ENCODE results near the gene A2ML1. TPM values are rescaled to one million over a fixed set of nuclear protein-coding genes. Genes with fewer than 3 reads are reported as not detected.
"Not testable (repeated sequence)": the region's sequence is repeated elsewhere in the genome, so short reads cannot be mapped to it uniquely, and the experiment has no call there.

The A2ML1 gene
- total RNA-seq, 2 donors from 2014 or later = not detected

GRCh38 chr12:8876887-8877286 is 54.5 kb downstream of the A2ML1 start:
- H3K27ac Mint-ChIP-seq = no peak overlapping the region
- DNase-seq (ENCODE audit: low spot score in 2 of 2) (no peak), ATAC-seq (no peak)
- H3K9me3 Mint-ChIP-seq = no peaks in the 10 kb centered on the region
- no peaks in the 10 kb centered on the region for H3K36me3 Mint-ChIP-seq

GRCh38 chr12:8886502-8887284 is 64.3 kb downstream of the A2ML1 start:
- Mint-ChIP-seq H3K36me3 (no peaks in the 10 kb centered on the region), H3K27ac (no peak overlapping the region), H3K9me3 (no peaks in the 10 kb centered on the region)
- ATAC-seq (no peak), DNase-seq (ENCODE audit: low spot score in 2 of 2) (no peak)

GRCh38 chr12:8887285-8887715 is 64.9 kb downstream of the A2ML1 start:
- Mint-ChIP-seq H3K9me3 (no peaks in the 10 kb centered on the region), H3K27ac (no peak overlapping the region), H3K36me3 (no peaks in the 10 kb centered on the region)
- ATAC-seq (no peak), DNase-seq (ENCODE audit: low spot score in 2 of 2) (no peak)

GRCh38 chr12:8890313-8891085 is 68.1 kb downstream of the A2ML1 start:
- no peaks in the 10 kb centered on the region for H3K9me3 Mint-ChIP-seq
- no peaks in the 10 kb centered on the region for H3K36me3 Mint-ChIP-seq
- ATAC-seq (peak; percentile 61 to 62), DNase-seq (ENCODE audit: low spot score in 2 of 2) (peak in 1 of 2 donors; percentile 62)
- H3K27ac Mint-ChIP-seq = peak overlapping the region in 1 of 2 donors; percentile 81

GRCh38 chr12:8891976-8892375 is 69.6 kb downstream of the A2ML1 start:
- DNase-seq (ENCODE audit: low spot score in 2 of 2) (no peak), ATAC-seq (no peak)

GRCh38 chr12:8894378-8894777 is 72.0 kb downstream of the A2ML1 start:
- H3K36me3 Mint-ChIP-seq = no peaks in the 10 kb centered on the region
- no peak overlapping the region for H3K27ac Mint-ChIP-seq
- ATAC-seq = no peak
- DNase-seq (ENCODE audit: low spot score in 2 of 2) = no peak
- no peaks in the 10 kb centered on the region for H3K9me3 Mint-ChIP-seq

More at GRCh38 chr12:8891976-8892375, 69.6 kb downstream of the A2ML1 start:
- Mint-ChIP-seq H3K27ac (no peak overlapping the region), H3K9me3 (no peaks in the 10 kb centered on the region), H3K36me3 (no peaks in the 10 kb centered on the region)

- Mint-ChIP-seq H3K9me3 (no peaks in the 10 kb centered on the region), H3K36me3 (no peaks in the 10 kb centered on the region), H3K27ac (no peak overlapping the region)
- ATAC-seq (no peak), DNase-seq (ENCODE audit: low spot score in 2 of 2) (no peak)
These were observed 72.6 kb downstream of the A2ML1 start for GRCh38 chr12:8894986-8895385.

GRCh38 chr12:8897081-8897480 is 74.7 kb downstream of the A2ML1 start:
- H3K36me3 Mint-ChIP-seq = no peaks in the 10 kb centered on the region
- no peaks in the 10 kb centered on the region for H3K9me3 Mint-ChIP-seq
- ATAC-seq (no peak), DNase-seq (ENCODE audit: low spot score in 2 of 2) (no peak)
- peak overlapping the region in 1 of 2 donors; percentile 29 for H3K27ac Mint-ChIP-seq

GRCh38 chr12:8899830-8900229 is 77.4 kb downstream of the A2ML1 start:
- ATAC-seq (no peak), DNase-seq (ENCODE audit: low spot score in 2 of 2) (no peak)
- Mint-ChIP-seq H3K36me3 (no peaks in the 10 kb centered on the region), H3K9me3 (no peaks in the 10 kb centered on the region), H3K27ac (no peak overlapping the region)

- H3K9me3 Mint-ChIP-seq; H3K36me3 Mint-ChIP-seq; DNase-seq (ENCODE audit: low spot score in 2 of 2); H3K27ac Mint-ChIP-seq; ATAC-seq: not testable (repeated sequence)
These were observed 80.3 kb downstream of the A2ML1 start for GRCh38 chr12:8902703-8903102.

GRCh38 chr12:8903646-8904045 is 81.2 kb downstream of the A2ML1 start:
- Mint-ChIP-seq H3K9me3 (no peaks in the 10 kb centered on the region), H3K27ac (no peak overlapping the region), H3K36me3 (no peaks in the 10 kb centered on the region)
- DNase-seq (ENCODE audit: low spot score in 2 of 2) (no peak), ATAC-seq (no peak)

GRCh38 chr12:8904665-8905064 is 82.2 kb downstream of the A2ML1 start:
- ATAC-seq (no peak), DNase-seq (ENCODE audit: low spot score in 2 of 2) (no peak)
- Mint-ChIP-seq H3K27ac (no peak overlapping the region), H3K36me3 (no peaks in the 10 kb centered on the region), H3K9me3 (no peaks in the 10 kb centered on the region)

- DNase-seq (ENCODE audit: low spot score in 2 of 2) (no peak), ATAC-seq (no peak)
- Mint-ChIP-seq H3K9me3 (no peaks in the 10 kb centered on the region), H3K36me3 (no peaks in the 10 kb centered on the region), H3K27ac (no peak overlapping the region)
These were observed 83.1 kb downstream of the A2ML1 start for GRCh38 chr12:8905546-8905945.

GRCh38 chr12:8906266-8907180 is 84.1 kb downstream of the A2ML1 start:
- no peaks in the 10 kb centered on the region for H3K9me3 Mint-ChIP-seq
- no peaks in the 10 kb centered on the region for H3K36me3 Mint-ChIP-seq
- ATAC-seq (no peak), DNase-seq (ENCODE audit: low spot score in 2 of 2) (no peak)
- H3K27ac Mint-ChIP-seq = no peak overlapping the region

GRCh38 chr12:8907513-8907912 is 85.1 kb downstream of the A2ML1 start:
- ATAC-seq (no peak), DNase-seq (ENCODE audit: low spot score in 2 of 2) (no peak)
- Mint-ChIP-seq H3K27ac (no peak overlapping the region), H3K9me3 (no peaks in the 10 kb centered on the region), H3K36me3 (no peaks in the 10 kb centered on the region)

GRCh38 chr12:8909752-8910151 is 87.3 kb downstream of the A2ML1 start:
- Mint-ChIP-seq H3K27ac (no peak overlapping the region), H3K9me3 (no peaks in the 10 kb centered on the region), H3K36me3 (no peaks in the 10 kb centered on the region)
- DNase-seq (ENCODE audit: low spot score in 2 of 2) = no peak
- no peak for ATAC-seq
